ENCODE measurements around the gene CDCA7. TPM values are rescaled to one million over a fixed set of nuclear protein-coding genes. Genes with fewer than 3 reads are reported as not detected.

The CDCA7 gene
- total RNA-seq, 1 donor from 2014 or later, result 5.6 TPM

- no peaks in the 10 kb centered on the region for H3K36me3 ChIP-seq (ENCODE audit: control insufficient read depth, insufficient read depth, low read length)
- DNase-seq (ENCODE audit: low read depth), result no peak
- no peaks in the 10 kb centered on the region for H3K27me3 ChIP-seq (ENCODE audit: control insufficient read depth, insufficient read depth, low read length)
- TF ChIP-seq, protein P1, sequence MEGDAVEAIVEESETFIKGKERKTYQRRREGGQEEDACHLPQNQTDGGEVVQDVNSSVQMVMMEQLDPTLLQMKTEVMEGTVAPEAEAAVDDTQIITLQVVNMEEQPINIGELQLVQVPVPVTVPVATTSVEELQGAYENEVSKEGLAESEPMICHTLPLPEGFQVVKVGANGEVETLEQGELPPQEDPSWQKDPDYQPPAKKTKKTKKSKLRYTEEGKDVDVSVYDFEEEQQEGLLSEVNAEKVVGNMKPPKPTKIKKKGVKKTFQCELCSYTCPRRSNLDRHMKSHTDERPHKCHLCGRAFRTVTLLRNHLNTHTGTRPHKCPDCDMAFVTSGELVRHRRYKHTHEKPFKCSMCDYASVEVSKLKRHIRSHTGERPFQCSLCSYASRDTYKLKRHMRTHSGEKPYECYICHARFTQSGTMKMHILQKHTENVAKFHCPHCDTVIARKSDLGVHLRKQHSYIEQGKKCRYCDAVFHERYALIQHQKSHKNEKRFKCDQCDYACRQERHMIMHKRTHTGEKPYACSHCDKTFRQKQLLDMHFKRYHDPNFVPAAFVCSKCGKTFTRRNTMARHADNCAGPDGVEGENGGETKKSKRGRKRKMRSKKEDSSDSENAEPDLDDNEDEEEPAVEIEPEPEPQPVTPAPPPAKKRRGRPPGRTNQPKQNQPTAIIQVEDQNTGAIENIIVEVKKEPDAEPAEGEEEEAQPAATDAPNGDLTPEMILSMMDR (IDR thresholded peaks at IDR 0.05; ENCODE audit: insufficient read depth, low read length, poor library complexity, severe bottlenecking), result no peak
- H3K4me3 ChIP-seq (ENCODE audit: low read depth, low read length), result no peak overlapping the region
Observed at GRCh38 chr2:173392731-173393130, 38.1 kb downstream of the CDCA7 start.

GRCh38 chr2:173393186-173393585 is 38.5 kb downstream of the CDCA7 start:
- H3K4me3 ChIP-seq (ENCODE audit: low read depth, low read length), result no peak overlapping the region
- no peaks in the 10 kb centered on the region for H3K36me3 ChIP-seq (ENCODE audit: control insufficient read depth, insufficient read depth, low read length)
- no peak for DNase-seq (ENCODE audit: low read depth)
- TF ChIP-seq, protein P1 (IDR thresholded peaks at IDR 0.05; ENCODE audit: insufficient read depth, low read length, poor library complexity, severe bottlenecking), result no peak
- no peaks in the 10 kb centered on the region for H3K27me3 ChIP-seq (ENCODE audit: control insufficient read depth, insufficient read depth, low read length)

DNA sequence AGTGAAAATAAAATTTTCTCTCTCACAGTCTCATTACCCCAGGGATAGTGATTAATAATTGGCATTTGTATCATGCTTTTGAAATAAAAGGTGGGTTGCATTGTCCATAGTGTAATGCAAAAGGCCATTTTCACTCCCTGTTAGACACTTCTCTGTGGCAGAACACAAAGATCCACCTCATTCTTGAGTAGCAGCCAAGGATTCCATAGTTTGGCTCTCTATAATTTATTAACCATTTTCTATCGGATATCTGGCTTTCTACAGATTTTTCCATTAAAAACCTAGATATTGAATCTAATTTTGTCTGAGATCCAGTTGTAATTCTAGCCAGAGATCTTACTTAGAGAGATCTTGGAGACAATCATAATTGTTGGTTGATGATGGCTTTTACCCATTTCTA is 39.0 kb downstream of the CDCA7 start:
- H3K27me3 ChIP-seq (ENCODE audit: control insufficient read depth, insufficient read depth, low read length), result no peaks in the 10 kb centered on the region
- TF ChIP-seq, protein P1 (IDR thresholded peaks at IDR 0.05; ENCODE audit: insufficient read depth, low read length, poor library complexity, severe bottlenecking), result no peak
- no peaks in the 10 kb centered on the region for H3K36me3 ChIP-seq (ENCODE audit: control insufficient read depth, insufficient read depth, low read length)
- H3K4me3 ChIP-seq (ENCODE audit: low read depth, low read length), result no peak overlapping the region
- no peak for DNase-seq (ENCODE audit: low read depth)

GRCh38 chr2:173394091-173394974 is 39.7 kb downstream of the CDCA7 start:
- TF ChIP-seq, protein P1 (IDR thresholded peaks at IDR 0.05; ENCODE audit: insufficient read depth, low read length, poor library complexity, severe bottlenecking), result no peak
- Histone ChIP-seq H3K27me3 (ENCODE audit: control insufficient read depth, insufficient read depth, low read length) (no peaks in the 10 kb centered on the region), H3K36me3 (ENCODE audit: control insufficient read depth, insufficient read depth, low read length) (no peaks in the 10 kb centered on the region), H3K4me3 (ENCODE audit: low read depth, low read length) (no peak overlapping the region)
- DNase-seq (ENCODE audit: low read depth), result no peak

DNA sequence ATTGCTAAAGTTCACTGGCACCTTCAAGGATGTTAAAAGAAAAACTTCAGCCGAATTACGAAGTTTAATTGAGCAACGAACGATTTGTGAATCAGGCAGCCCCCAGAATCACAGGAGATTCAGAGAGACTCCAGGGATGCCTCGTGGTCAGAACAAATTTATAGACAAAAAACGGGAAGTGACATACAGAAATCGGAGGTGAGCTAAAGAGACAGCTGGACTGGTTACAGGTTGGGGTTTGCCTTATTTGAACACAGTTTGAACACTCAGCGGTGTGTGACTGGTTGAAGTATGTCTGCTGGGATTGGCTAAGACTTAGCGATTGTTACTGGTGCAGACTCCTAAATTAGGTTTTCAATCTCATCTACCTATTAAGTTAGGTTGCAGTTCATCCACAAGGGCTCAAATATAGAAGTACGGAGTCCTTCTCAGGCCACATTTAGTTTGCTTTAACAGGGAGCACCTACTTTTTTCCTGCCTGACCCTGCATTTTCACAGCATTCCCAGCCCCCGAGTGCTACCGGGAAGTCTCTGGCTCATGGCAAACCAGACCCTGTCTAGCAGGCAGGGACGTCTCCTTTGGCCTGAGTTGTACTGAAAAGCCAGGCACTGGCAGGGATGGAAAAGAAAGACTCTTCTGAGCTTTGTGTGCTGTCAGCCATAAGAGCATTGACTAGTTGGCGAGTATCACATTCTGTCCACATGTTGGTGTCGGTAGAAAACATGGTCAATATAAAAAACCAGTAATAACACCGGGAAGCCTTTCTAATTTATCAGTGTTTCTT is 41.1 kb downstream of the CDCA7 start:
- TF ChIP-seq, protein P1 (IDR thresholded peaks at IDR 0.05; ENCODE audit: insufficient read depth, low read length, poor library complexity, severe bottlenecking), result no peak
- H3K36me3 ChIP-seq (ENCODE audit: control insufficient read depth, insufficient read depth, low read length), result no peaks in the 10 kb centered on the region
- no peak for DNase-seq (ENCODE audit: low read depth)
- H3K27me3 ChIP-seq (ENCODE audit: control insufficient read depth, insufficient read depth, low read length), result no peaks in the 10 kb centered on the region
- no peak overlapping the region for H3K4me3 ChIP-seq (ENCODE audit: low read depth, low read length)
